Measurements from ENCODE around the gene MAP6.

DNA sequence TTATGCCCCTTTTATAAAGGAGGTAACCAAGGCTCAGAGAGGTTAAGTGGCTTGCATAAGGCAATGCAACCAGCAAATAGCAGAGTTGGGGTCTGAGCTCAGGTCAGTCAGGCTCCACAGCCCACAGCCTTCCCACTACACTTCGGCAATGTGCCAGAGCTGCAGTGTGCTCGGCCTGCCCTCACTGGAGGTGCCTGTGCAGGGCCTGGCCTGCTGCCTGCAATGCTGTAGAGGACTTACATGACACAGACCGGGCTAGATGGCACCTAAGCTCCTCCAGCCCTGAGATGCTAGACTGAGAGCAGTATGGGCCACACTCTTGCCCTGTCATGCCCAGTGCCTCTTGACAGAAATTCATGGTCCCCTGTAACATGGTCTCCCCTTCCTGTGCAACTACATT lies 57.0 kb downstream of the MAP6 start:
- TF ChIP-seq PKNOX1 (IDR thresholded peaks at IDR 0.05), result no peak
- no peak for TF ChIP-seq FOXA1 (IDR thresholded peaks at IDR 0.05)
- no peak for TF ChIP-seq FOXM1 (IDR thresholded peaks at IDR 0.05; ENCODE audit: borderline replicate concordance)
- TF ChIP-seq TARDBP (IDR thresholded peaks at IDR 0.05), result no peak
- TF ChIP-seq SP1 (IDR thresholded peaks at IDR 0.05), result no peak
- TF ChIP-seq FOXK2 (IDR thresholded peaks at IDR 0.05), result no peak
- no peak for TF ChIP-seq ARNT (IDR thresholded peaks at IDR 0.05)
- TF ChIP-seq ELF4 (IDR thresholded peaks at IDR 0.05), result no peak
- TF ChIP-seq BHLHE40 (IDR thresholded peaks at IDR 0.05; ENCODE audit: borderline replicate concordance), result no peak
- no peak for TF ChIP-seq ZNF384 (IDR thresholded peaks at IDR 0.05)
- TF ChIP-seq L3MBTL2 (conservative IDR thresholded peaks at IDR 0.05), result no peak
- no peak for TF ChIP-seq SUZ12 (IDR thresholded peaks at IDR 0.05)
- no peak for TF ChIP-seq CTBP1 (IDR thresholded peaks at IDR 0.05; ENCODE audit: borderline replicate concordance)
